ENCODE results near the gene GATC.

The GATC gene

DNA sequence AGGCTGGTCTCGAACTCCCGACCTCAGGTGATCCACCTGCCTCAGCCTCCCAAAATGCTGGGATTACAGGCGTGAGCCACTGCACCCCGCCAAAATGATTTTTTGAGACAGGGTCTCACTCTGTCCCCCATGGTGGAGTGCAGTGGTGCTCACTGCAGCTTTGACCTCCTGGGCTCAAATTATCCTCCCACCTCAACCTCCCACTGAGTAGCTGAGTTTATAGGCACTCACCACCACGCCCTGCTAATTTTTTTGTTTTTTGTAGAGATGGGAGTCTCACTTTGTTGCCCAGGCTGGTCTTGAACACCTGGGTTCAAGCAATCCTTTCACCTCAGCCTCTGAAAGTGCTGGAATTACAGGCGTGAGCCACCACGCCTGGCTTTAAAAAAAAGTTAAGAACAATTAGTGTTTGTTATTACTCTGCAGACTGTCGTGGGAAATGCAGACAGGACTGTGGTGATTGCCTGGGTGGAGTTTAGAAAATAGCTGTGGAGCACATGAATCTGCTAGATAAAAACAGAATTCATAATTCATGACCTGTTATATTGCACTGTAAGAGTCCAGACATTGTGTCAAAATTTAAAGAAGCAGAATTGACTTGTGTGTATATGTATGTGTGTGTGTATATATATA is 17.5 kb upstream of the GATC start:
- H3K79me2 ChIP-seq (ENCODE audit: insufficient read depth, low read length): no peaks in the 10 kb centered on the region
- TF ChIP-seq, protein P1, sequence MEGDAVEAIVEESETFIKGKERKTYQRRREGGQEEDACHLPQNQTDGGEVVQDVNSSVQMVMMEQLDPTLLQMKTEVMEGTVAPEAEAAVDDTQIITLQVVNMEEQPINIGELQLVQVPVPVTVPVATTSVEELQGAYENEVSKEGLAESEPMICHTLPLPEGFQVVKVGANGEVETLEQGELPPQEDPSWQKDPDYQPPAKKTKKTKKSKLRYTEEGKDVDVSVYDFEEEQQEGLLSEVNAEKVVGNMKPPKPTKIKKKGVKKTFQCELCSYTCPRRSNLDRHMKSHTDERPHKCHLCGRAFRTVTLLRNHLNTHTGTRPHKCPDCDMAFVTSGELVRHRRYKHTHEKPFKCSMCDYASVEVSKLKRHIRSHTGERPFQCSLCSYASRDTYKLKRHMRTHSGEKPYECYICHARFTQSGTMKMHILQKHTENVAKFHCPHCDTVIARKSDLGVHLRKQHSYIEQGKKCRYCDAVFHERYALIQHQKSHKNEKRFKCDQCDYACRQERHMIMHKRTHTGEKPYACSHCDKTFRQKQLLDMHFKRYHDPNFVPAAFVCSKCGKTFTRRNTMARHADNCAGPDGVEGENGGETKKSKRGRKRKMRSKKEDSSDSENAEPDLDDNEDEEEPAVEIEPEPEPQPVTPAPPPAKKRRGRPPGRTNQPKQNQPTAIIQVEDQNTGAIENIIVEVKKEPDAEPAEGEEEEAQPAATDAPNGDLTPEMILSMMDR (IDR thresholded peaks at IDR 0.05; ENCODE audit: borderline replicate concordance, extremely low read depth, low read length, poor library complexity, severe bottlenecking): no peak
- TF ChIP-seq EZH2 (IDR thresholded peaks at IDR 0.05; ENCODE audit: borderline replicate concordance, low read depth, low read length, severe bottlenecking): no peak
- ATAC-seq (ENCODE audit: insufficient read depth, low read depth) (no peak), DNase-seq (no peak)
- no peaks in the 10 kb centered on the region for H3K36me3 ChIP-seq (ENCODE audit: insufficient read depth, low read length)
- no peak overlapping the region for H3K4me2 ChIP-seq (ENCODE audit: insufficient read depth, low read length)
- no peaks in the 10 kb centered on the region for H4K20me1 ChIP-seq (ENCODE audit: insufficient read depth, low read length)
- no peak overlapping the region for H3K9ac ChIP-seq (ENCODE audit: low read depth, low read length)
- no peak overlapping the region for H3K27ac ChIP-seq (ENCODE audit: low read length)
- H3K4me3 ChIP-seq (ENCODE audit: low read depth in 1 of 2, low read length in 2 of 2): no peak overlapping the region
- H3K4me1 ChIP-seq (ENCODE audit: insufficient read depth, low read length): no peaks in the 10 kb centered on the region
- H2AFZ ChIP-seq (ENCODE audit: low read depth, low read length): no peak overlapping the region
- H3K9me3 ChIP-seq (ENCODE audit: insufficient read depth, low read length, severe bottlenecking): no peaks in the 10 kb centered on the region
- H3K27me3 ChIP-seq (ENCODE audit: insufficient read depth, low read length, poor library complexity): no peaks in the 10 kb centered on the region

DNA sequence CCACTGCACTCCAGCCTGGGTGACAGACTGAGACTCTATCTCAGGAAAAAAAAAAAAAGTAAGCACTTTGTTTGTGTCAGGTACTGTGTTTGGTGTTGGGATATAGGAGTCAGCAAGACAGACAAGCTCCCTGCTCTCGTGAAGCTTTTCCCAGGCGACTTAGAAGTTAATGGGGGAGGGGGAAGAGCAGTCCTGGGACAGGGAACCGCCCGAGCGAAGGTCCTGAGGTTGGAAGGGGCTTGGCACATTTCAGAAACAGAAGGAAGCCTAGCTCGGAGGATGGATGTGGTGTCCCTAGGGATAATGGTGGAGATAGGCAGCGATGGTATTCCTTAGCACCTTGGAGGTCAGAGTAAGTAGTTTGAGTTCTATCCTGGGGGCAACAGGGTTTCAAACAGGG is 16.9 kb upstream of the GATC start:
- Histone ChIP-seq H2AFZ (ENCODE audit: low read depth, low read length) (no peak overlapping the region), H3K36me3 (ENCODE audit: insufficient read depth, low read length) (no peaks in the 10 kb centered on the region), H3K27me3 (ENCODE audit: insufficient read depth, low read length, poor library complexity) (no peaks in the 10 kb centered on the region), H4K20me1 (ENCODE audit: insufficient read depth, low read length) (no peaks in the 10 kb centered on the region), H3K4me2 (ENCODE audit: insufficient read depth, low read length) (no peak overlapping the region), H3K9ac (ENCODE audit: low read depth, low read length) (no peak overlapping the region), H3K4me3 (ENCODE audit: low read depth in 1 of 2, low read length in 2 of 2) (no peak overlapping the region), H3K9me3 (ENCODE audit: insufficient read depth, low read length, severe bottlenecking) (no peaks in the 10 kb centered on the region), H3K79me2 (ENCODE audit: insufficient read depth, low read length) (no peaks in the 10 kb centered on the region), H3K4me1 (ENCODE audit: insufficient read depth, low read length) (no peaks in the 10 kb centered on the region), H3K27ac (ENCODE audit: low read length) (no peak overlapping the region)
- ATAC-seq (ENCODE audit: insufficient read depth, low read depth) (no peak), DNase-seq (no peak)
- TF ChIP-seq, protein P1 (IDR thresholded peaks at IDR 0.05; ENCODE audit: borderline replicate concordance, extremely low read depth, low read length, poor library complexity, severe bottlenecking): no peak
- TF ChIP-seq EZH2 (IDR thresholded peaks at IDR 0.05; ENCODE audit: borderline replicate concordance, low read depth, low read length, severe bottlenecking): no peak

DNA sequence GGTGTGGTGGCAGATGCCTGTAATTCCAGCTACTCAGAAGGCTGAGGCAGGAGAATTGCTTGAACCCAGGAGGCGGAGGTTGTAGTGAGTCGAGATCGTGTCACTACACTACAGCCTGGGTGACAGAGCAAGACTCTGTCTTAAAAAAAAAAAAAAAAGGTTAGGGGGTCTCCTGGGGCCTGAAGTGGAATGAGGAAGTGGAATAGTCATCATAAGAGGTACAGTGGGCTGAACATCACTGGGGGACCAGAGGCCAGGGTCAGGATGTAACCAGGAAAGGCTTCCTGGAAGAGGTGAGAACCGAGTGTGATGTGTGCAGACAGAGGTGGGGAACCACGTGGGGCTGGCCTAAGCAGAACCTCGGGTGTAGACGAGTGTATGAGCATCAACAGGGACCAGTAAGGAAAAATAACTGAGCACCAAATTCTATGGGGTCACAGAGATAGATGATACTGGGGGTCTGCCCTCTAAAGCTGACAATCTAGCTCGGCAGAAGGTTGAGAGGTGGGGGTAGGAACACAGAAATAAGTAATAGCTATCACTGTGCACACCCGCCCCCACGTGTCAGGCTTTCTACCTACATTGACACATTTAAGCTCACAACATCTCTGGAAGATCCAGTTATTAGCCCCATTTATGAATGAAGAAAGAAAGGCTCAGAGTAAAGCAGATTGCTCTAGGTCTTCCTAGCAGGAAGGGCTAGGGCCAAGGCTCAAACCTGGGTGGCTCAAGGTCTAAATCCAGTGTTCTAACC is 13.3 kb upstream of the GATC start:
- Histone ChIP-seq H2AFZ (ENCODE audit: low read depth, low read length) (no peak overlapping the region), H3K9me3 (ENCODE audit: insufficient read depth, low read length, severe bottlenecking) (no peaks in the 10 kb centered on the region), H3K4me1 (ENCODE audit: insufficient read depth, low read length) (peaks cover 5% of the 10 kb centered on the region; the same call in 1 of the 2 replicates), H3K79me2 (ENCODE audit: insufficient read depth, low read length) (peaks cover 6% of the 10 kb centered on the region), H3K27ac (ENCODE audit: low read length) (no peak overlapping the region), H3K27me3 (ENCODE audit: insufficient read depth, low read length, poor library complexity) (no peaks in the 10 kb centered on the region), H4K20me1 (ENCODE audit: insufficient read depth, low read length) (no peaks in the 10 kb centered on the region), H3K4me2 (ENCODE audit: insufficient read depth, low read length) (no peak overlapping the region), H3K4me3 (ENCODE audit: low read depth in 1 of 2, low read length in 2 of 2) (no peak overlapping the region), H3K36me3 (ENCODE audit: insufficient read depth, low read length) (no peaks in the 10 kb centered on the region), H3K9ac (ENCODE audit: low read depth, low read length) (no peak overlapping the region)
- ATAC-seq (ENCODE audit: insufficient read depth, low read depth) (no peak), DNase-seq (no peak)
- TF ChIP-seq, protein P1 (IDR thresholded peaks at IDR 0.05; ENCODE audit: borderline replicate concordance, extremely low read depth, low read length, poor library complexity, severe bottlenecking): no peak
- no peak for TF ChIP-seq EZH2 (IDR thresholded peaks at IDR 0.05; ENCODE audit: borderline replicate concordance, low read depth, low read length, severe bottlenecking)

Data from DND-41 (cell line).